Spinal cord (tissue), 10 donors: ENCODE data around the gene EEFSEC. TPM values are rescaled to one million over a fixed set of nuclear protein-coding genes. Genes with fewer than 3 reads are reported as not detected.

ENCODE experiments used
- DNase-seq, 6 donors: peaks; one replicate each; pipeline versions ENCODE4 v3.0.0 to v3.0.0-alpha.2; 2013 to 2015; ENCODE audit warnings: low spot score in 6 of 6, low read depth in 4 of 6
- H3K27ac ChIP-seq: one replicate; pipeline ENCODE4 v1.5.1; 2013; ENCODE audit warnings: low read depth, low read length, control low read depth
- H3K27me3 ChIP-seq: one replicate; pipeline ENCODE4 v1.6.1; 2013; ENCODE audit warnings: low read length; ENCODE audit not compliant: control insufficient read depth, insufficient read depth
- H3K36me3 ChIP-seq: one replicate; pipeline ENCODE4 v1.6.1; 2013; ENCODE audit warnings: low read length; ENCODE audit not compliant: control insufficient read depth, insufficient read depth
- H3K4me1 ChIP-seq: one replicate; pipeline ENCODE4 v1.6.1; 2013; ENCODE audit warnings: low read length; ENCODE audit not compliant: control insufficient read depth, insufficient read depth
- H3K4me3 ChIP-seq: one replicate; pipeline ENCODE4 v1.5.1; 2013; ENCODE audit warnings: low read depth, low read length, control low read depth
- H3K9me3 ChIP-seq: one replicate; pipeline ENCODE4 v1.6.1; 2013; ENCODE audit warnings: low read length; ENCODE audit not compliant: control insufficient read depth, insufficient read depth
- WGBS: methylation state at CpG from one replicate; pipeline ENCODE4 v1.1.5; 2013; ENCODE audit warnings: missing lambda C conversion rate; ENCODE audit not compliant: insufficient coverage; 5-methylcytosine and 5-hydroxymethylcytosine counted together
- polyA plus RNA-seq, 2 donors: library from polyadenylated mRNA; unstranded; fragments of 120-200 nt; gene quantifications; one replicate each; pipeline ENCODE4 v1.2.1, GENCODE V29; 2013; ENCODE audit not compliant: insufficient read length in 2 of 2
- total RNA-seq, 2 donors: library from RNA; depleted of rRNA in 1 of 2; stranded (reverse); fragments of 120-200 nt in 1 of 2; fragments of >200 nt in 1 of 2; gene quantifications; one replicate each; pipeline versions ENCODE4 v1.2.3 to v1.2.4, GENCODE V29; 2013 to 2014
- donor health status: healthy.

Gene EEFSEC
- total and polyA plus RNA-seq, 4 donors = 6.4 to 29.1 (median 18.3) TPM

GRCh38 chr3:128167973-128168674 lies 14.8 kb downstream of the EEFSEC start:
- WGBS = 15% methylated on average over 5 of the region's 5 CpGs
- Histone ChIP-seq H3K27ac (peak overlapping the region; percentile 4), H3K4me1 (peaks cover 13% of the 10 kb centered on the region), H3K4me3 (no peak overlapping the region), H3K36me3 (peaks cover 5% of the 10 kb centered on the region), H3K27me3 (no peaks in the 10 kb centered on the region), H3K9me3 (no peaks in the 10 kb centered on the region)
- DNase-seq = peak in 2 of 6 donors; percentile 4 to 17

- Histone ChIP-seq H3K36me3 (peaks cover 6% of the 10 kb centered on the region), H3K9me3 (no peaks in the 10 kb centered on the region), H3K27me3 (no peaks in the 10 kb centered on the region), H3K27ac (peak overlapping the region; percentile 4), H3K4me3 (no peak overlapping the region), H3K4me1 (peaks cover 15% of the 10 kb centered on the region)
- no peak for DNase-seq
- WGBS = 78% methylated on average over 1 of the region's 4 CpGs
Observed at GRCh38 chr3:128168836-128169235, 15.6 kb downstream of the EEFSEC start.

GRCh38 chr3:128170866-128171516 lies 17.7 kb downstream of the EEFSEC start:
- peak; percentile 43 to 87 (median 51) for DNase-seq
- H3K27ac ChIP-seq = no peak overlapping the region
- H3K4me1 ChIP-seq = peaks cover 27% of the 10 kb centered on the region
- no peaks in the 10 kb centered on the region for H3K27me3 ChIP-seq
- H3K36me3 ChIP-seq = peaks cover 2% of the 10 kb centered on the region
- H3K9me3 ChIP-seq = no peaks in the 10 kb centered on the region
- no peak overlapping the region for H3K4me3 ChIP-seq
- 33% methylated on average over 2 of the region's 5 CpGs for WGBS

- peaks cover 18% of the 10 kb centered on the region for H3K4me1 ChIP-seq
- WGBS = 80% methylated on average over 7 of the region's 8 CpGs
- peaks cover 2% of the 10 kb centered on the region for H3K36me3 ChIP-seq
- no peak overlapping the region for H3K4me3 ChIP-seq
- no peak overlapping the region for H3K27ac ChIP-seq
- no peaks in the 10 kb centered on the region for H3K9me3 ChIP-seq
- no peaks in the 10 kb centered on the region for H3K27me3 ChIP-seq
- peak in 1 of 6 donors; percentile 76 for DNase-seq
Observed at GRCh38 chr3:128173200-128173599, 19.9 kb downstream of the EEFSEC start.

GRCh38 chr3:128173849-128174248 lies 20.6 kb downstream of the EEFSEC start:
- H3K4me1 ChIP-seq = peaks cover 14% of the 10 kb centered on the region
- DNase-seq = peak in 1 of 6 donors; percentile 3
- H3K27ac ChIP-seq = no peak overlapping the region
- H3K27me3 ChIP-seq = no peaks in the 10 kb centered on the region
- H3K9me3 ChIP-seq = no peaks in the 10 kb centered on the region
- 80% methylated on average over 6 of the region's 7 CpGs for WGBS
- peaks cover 2% of the 10 kb centered on the region for H3K36me3 ChIP-seq
- H3K4me3 ChIP-seq = no peak overlapping the region

- Histone ChIP-seq H3K27me3 (no peaks in the 10 kb centered on the region), H3K9me3 (no peaks in the 10 kb centered on the region), H3K36me3 (peaks cover 2% of the 10 kb centered on the region), H3K4me3 (no peak overlapping the region), H3K4me1 (peaks cover 14% of the 10 kb centered on the region), H3K27ac (no peak overlapping the region)
- 86% methylated on average over 7 of the region's 9 CpGs for WGBS
- no peak for DNase-seq
Observed at GRCh38 chr3:128174675-128175590, 21.7 kb downstream of the EEFSEC start.

GRCh38 chr3:128175768-128176167 lies 22.5 kb downstream of the EEFSEC start:
- Histone ChIP-seq H3K4me3 (no peak overlapping the region), H3K27ac (no peak overlapping the region), H3K27me3 (no peaks in the 10 kb centered on the region), H3K9me3 (no peaks in the 10 kb centered on the region), H3K36me3 (peaks cover 2% of the 10 kb centered on the region), H3K4me1 (peaks cover 17% of the 10 kb centered on the region)
- 92% methylated on average over 2 of the region's 5 CpGs for WGBS
- no peak for DNase-seq

GRCh38 chr3:128176276-128176833 lies 23.1 kb downstream of the EEFSEC start:
- no peak overlapping the region for H3K4me3 ChIP-seq

GRCh38 chr3:128177865-128178264 lies 24.6 kb downstream of the EEFSEC start:
- DNase-seq = no peak
- Histone ChIP-seq H3K4me3 (no peak overlapping the region), H3K27ac (no peak overlapping the region)

More at GRCh38 chr3:128176276-128176833, 23.1 kb downstream of the EEFSEC start:
- Histone ChIP-seq H3K27ac (no peak overlapping the region), H3K9me3 (no peaks in the 10 kb centered on the region), H3K36me3 (peaks cover 2% of the 10 kb centered on the region), H3K27me3 (no peaks in the 10 kb centered on the region), H3K4me1 (peaks cover 20% of the 10 kb centered on the region)
- no peak for DNase-seq
- no CpG with 5 or more reads among the region's 6 CpGs for WGBS

More at GRCh38 chr3:128177865-128178264, 24.6 kb downstream of the EEFSEC start:
- no CpG with 5 or more reads among the region's 2 CpGs for WGBS
- Histone ChIP-seq H3K9me3 (no peaks in the 10 kb centered on the region), H3K27me3 (no peaks in the 10 kb centered on the region), H3K4me1 (peaks cover 20% of the 10 kb centered on the region), H3K36me3 (peaks cover 2% of the 10 kb centered on the region)
